Measurements from ENCODE around the gene SUPT5H. TPM values are rescaled to one million over a fixed set of nuclear protein-coding genes. Genes with fewer than 3 reads are reported as not detected.

Gene SUPT5H
- total and polyA plus RNA-seq, 2 of the 13 experiments (the other 11 are each of a cell fraction or from before 2014, with no cell fraction given) = 48.2 to 51.7 TPM

GRCh38 chr19:39428283-39429112 lies 16.9 kb upstream of the SUPT5H start (continued):
- TF ChIP-seq IKZF1 (IDR thresholded peaks at IDR 0.05) (no peak), ZNF547 (CRISPR knock-in tag; IDR thresholded peaks at IDR 0.05) (no peak), TRIM24 (CRISPR knock-in tag; IDR thresholded peaks at IDR 0.05) (no peak), MLXIP (CRISPR knock-in tag; IDR thresholded peaks at IDR 0.05; ENCODE audit: borderline replicate concordance) (no peak), ZNF512B (CRISPR knock-in tag; IDR thresholded peaks at IDR 0.05; ENCODE audit: borderline replicate concordance) (no peak), GPN1 (CRISPR knock-in tag; IDR thresholded peaks at IDR 0.05; ENCODE audit: borderline replicate concordance) (no peak), ZNF841 (CRISPR knock-in tag; IDR thresholded peaks at IDR 0.05; ENCODE audit: borderline replicate concordance) (no peak), PRMT3 (CRISPR knock-in tag; IDR thresholded peaks at IDR 0.05; ENCODE audit: borderline replicate concordance, low read depth) (no peak), NFKB2 (CRISPR knock-in tag; IDR thresholded peaks at IDR 0.05; ENCODE audit: borderline replicate concordance) (no peak; the same call in 1 of the 2 replicates), FUBP1 (CRISPR knock-in tag; IDR thresholded peaks at IDR 0.05; ENCODE audit: borderline replicate concordance) (no peak), E2F5 (CRISPR knock-in tag; conservative IDR thresholded peaks at IDR 0.05) (no peak), ZNF354B (CRISPR knock-in tag; IDR thresholded peaks at IDR 0.05) (no peak), EHMT2 (IDR thresholded peaks at IDR 0.05; ENCODE audit: borderline replicate concordance, low read depth, low read length) (no peak), TCF7L2 (IDR thresholded peaks at IDR 0.05; ENCODE audit: low read depth, low read length) (no peak), ZNF639 (CRISPR knock-in tag; conservative IDR thresholded peaks at IDR 0.05) (0 out of 2 replicates have a peak, but pooled peaks have one; percentile 36), ZNF563 (CRISPR knock-in tag; IDR thresholded peaks at IDR 0.05) (no peak)
